ENCODE results near the gene EWSR1.
A peak's percentile ranks its signal among the peaks of the same experiment; 100 is the strongest.
"Not testable (repeated sequence)": the region's sequence is repeated elsewhere in the genome, so short reads cannot be mapped to it uniquely, and the experiment has no call there.

EWSR1 gene

GRCh38 chr22:29267858-29268510 lies at the start of gene EWSR1, which contains the start of gene RHBDD3:
Gene EWSR1, plus strand, starts transcription at chr22:29268268. Its CDS starts 69 bp downstream, at chr22:29268337.
Gene RHBDD3, minus strand, starts transcription at chr22:29267981. Its CDS starts 2,355 bp downstream, at chr22:29265626.
- DNase-seq, result peak; percentile 90

- no peak for DNase-seq
Measured at GRCh38 chr22:29218758-29219408, 49.2 kb upstream of the EWSR1 start.

GRCh38 chr22:29219409-29219782 lies 48.7 kb upstream of the EWSR1 start:
- DNase-seq, result not testable (repeated sequence)

GRCh38 chr22:29219881-29220670 lies 48.0 kb upstream of the EWSR1 start:
- DNase-seq, result no peak

- no peak for DNase-seq
Measured at GRCh38 chr22:29224121-29224858, 43.8 kb upstream of the EWSR1 start.

GRCh38 chr22:29224859-29225410 lies 43.1 kb upstream of the EWSR1 start:
- no peak for DNase-seq

- DNase-seq, result peak; percentile 19
Measured at GRCh38 chr22:29225422-29226090, 42.5 kb upstream of the EWSR1 start.

GRCh38 chr22:29226351-29226981 lies 41.6 kb upstream of the EWSR1 start:
- no peak for DNase-seq

- DNase-seq, result no peak
Measured at GRCh38 chr22:29230972-29231875, 36.8 kb upstream of the EWSR1 start.

- DNase-seq, result no peak
Measured at GRCh38 chr22:29231971-29232959, 35.8 kb upstream of the EWSR1 start.

- DNase-seq, result no peak
Measured at GRCh38 chr22:29233277-29233877, 34.7 kb upstream of the EWSR1 start.

- not testable (repeated sequence) for DNase-seq
Measured at GRCh38 chr22:29240481-29240880, 27.6 kb upstream of the EWSR1 start.

GRCh38 chr22:29243874-29244446 lies 24.1 kb upstream of the EWSR1 start:
- DNase-seq, result no peak

GRCh38 chr22:29244785-29245625 lies 23.1 kb upstream of the EWSR1 start:
- no peak for DNase-seq

- DNase-seq, result peak; percentile 45
Measured at GRCh38 chr22:29245626-29246385, 22.3 kb upstream of the EWSR1 start.

- not testable (repeated sequence) for DNase-seq
Measured at GRCh38 chr22:29247891-29248290, 20.2 kb upstream of the EWSR1 start.

- DNase-seq, result no peak
Measured at GRCh38 chr22:29251265-29251664, 16.8 kb upstream of the EWSR1 start.
